Tibial artery (tissue), 4 donors: ENCODE data around the gene NOXA1.
"Not testable (repeated sequence)": the region's sequence is repeated elsewhere in the genome, so short reads cannot be mapped to it uniquely, and the experiment has no call there.

Source experiments
- DNase-seq, 2 donors: peaks; one replicate each; pipeline ENCODE4 v3.0.0-alpha.2; 2019
- H3K27ac ChIP-seq, 2 donors: fragments of 200-600 bp; sonication (generic) in 1 of 2; 1 replicate in 1 of 2; 2 replicates in 1 of 2; pipeline ENCODE4 v1.5.1; 2018 to 2019; ENCODE audit warnings: mild to moderate bottlenecking in 1 of 2
- H3K27me3 ChIP-seq, 2 donors: fragments of 200-600 bp; sonication (generic) in 1 of 2; one replicate each; pipeline versions ENCODE4 v1.5.1 to v1.6.0; 2016 to 2019
- H3K36me3 ChIP-seq, 3 donors: fragments of 200-600 bp; sonication (generic) in 2 of 3; one replicate each; pipeline ENCODE4 v1.5.1; 2016 to 2019; ENCODE audit warnings: mild to moderate bottlenecking in 2 of 3
- H3K4me1 ChIP-seq, 4 donors: fragments of 200-600 bp; sonication (generic) in 2 of 4; 1 replicate in 3 of 4; 2 replicates in 1 of 4; pipeline ENCODE4 v1.5.1; 2016 to 2019
- H3K4me3 ChIP-seq, 2 donors: fragments of 200-600 bp; sonication (generic) in 1 of 2; 1 replicate in 1 of 2; 2 replicates in 1 of 2; pipeline ENCODE4 v1.5.1; 2018 to 2019; ENCODE audit warnings: mild to moderate bottlenecking in 2 of 2
- H3K9me3 ChIP-seq, 3 donors: fragments of 200-600 bp; sonication (generic) in 1 of 3; one replicate each; pipeline ENCODE4 v1.5.1; 2016 to 2019
- CTCF ChIP-seq, 2 experiments: fragments of 200-600 bp in 1 of 2; fragments of 450-650 bp in 1 of 2; IDR thresholded peaks; one replicate each; pipeline ENCODE4 v1.5.1; 2017 to 2019; ENCODE audit warnings: antibody characterized with exemption in 2 of 2, mild to moderate bottlenecking in 1 of 2, moderate library complexity in 1 of 2
- intact Hi-C: fragments of 100-400 bp; cut with DNase I; formaldehyde crosslinking; loops from one replicate; pipeline ENCODE4 v1.15.0; 2023; ENCODE audit warnings: low total_unique reads

The NOXA1 gene

GRCh38 chr9:137464291-137464999 is 41.3 kb downstream of the NOXA1 start:
- no peak for TF ChIP-seq CTCF (IDR thresholded peaks at IDR 0.05)
- no peaks in the 10 kb centered on the region for H3K9me3 ChIP-seq
- no peak overlapping the region for H3K27ac ChIP-seq
- H3K4me1 ChIP-seq = peaks cover 4 to 9% (median 6%) of the 10 kb centered on the region in 4 donors
- intact Hi-C loops = loop anchor here (10.0 kb wide), 1 partner anchor 70 kb away; no protein-coding TSS in a partner anchor
- H3K36me3 ChIP-seq = peaks cover 0 to 41% (median 0%) of the 10 kb centered on the region in 3 donors
- H3K4me3 ChIP-seq = no peak overlapping the region
- peak in 1 of 2 donors; percentile 63 for DNase-seq
- H3K27me3 ChIP-seq = no peaks in the 10 kb centered on the region

- DNase-seq = peak in 1 of 2 donors; percentile 62
- H3K27ac ChIP-seq = no peak overlapping the region
- peaks cover 0 to 2% (median under 1%) of the 10 kb centered on the region in 4 donors for H3K4me1 ChIP-seq
- intact Hi-C loops = loop anchor here (10.0 kb wide), 1 partner anchor 70 kb away; no protein-coding TSS in a partner anchor
- H3K36me3 ChIP-seq = peaks cover 0 to 41% (median 0%) of the 10 kb centered on the region in 3 donors
- no peak for TF ChIP-seq CTCF (IDR thresholded peaks at IDR 0.05)
- H3K27me3 ChIP-seq = no peaks in the 10 kb centered on the region
- no peaks in the 10 kb centered on the region for H3K9me3 ChIP-seq
- H3K4me3 ChIP-seq = no peak overlapping the region
Measured at GRCh38 chr9:137465000-137465719, 42.0 kb downstream of the NOXA1 start.

- H3K4me1 ChIP-seq = no peaks in the 10 kb centered on the region
- H3K9me3 ChIP-seq = no peaks in the 10 kb centered on the region
- H3K27ac ChIP-seq = no peak overlapping the region
- H3K27me3 ChIP-seq = no peaks in the 10 kb centered on the region
- H3K36me3 ChIP-seq = peaks cover 0 to 41% (median 0%) of the 10 kb centered on the region in 3 donors
- no peak for TF ChIP-seq CTCF (IDR thresholded peaks at IDR 0.05)
- intact Hi-C loops = loop anchor here (10.0 kb wide), 1 partner anchor 69 kb away; no protein-coding TSS in a partner anchor
- H3K4me3 ChIP-seq = no peak overlapping the region
- DNase-seq = peak in 1 of 2 donors; percentile 48
Measured at GRCh38 chr9:137465720-137466388, 42.7 kb downstream of the NOXA1 start.

- H3K27ac ChIP-seq, H3K4me1 ChIP-seq, H3K27me3 ChIP-seq, H3K9me3 ChIP-seq, H3K4me3 ChIP-seq: not testable (repeated sequence)
- intact Hi-C loops = loop anchor here (10.0 kb wide), 1 partner anchor 68 kb away; no protein-coding TSS in a partner anchor
- peaks cover 0 to 34% (median 0%) of the 10 kb centered on the region in 3 donors for H3K36me3 ChIP-seq
- peak in 1 of 2 donors; percentile 53 for DNase-seq
Measured at GRCh38 chr9:137466389-137467085, 43.3 kb downstream of the NOXA1 start.

- no peaks in the 10 kb centered on the region for H3K27me3 ChIP-seq
- no peak for TF ChIP-seq CTCF (IDR thresholded peaks at IDR 0.05)
- peaks cover 0 to 27% (median 0%) of the 10 kb centered on the region in 3 donors for H3K36me3 ChIP-seq
- no peaks in the 10 kb centered on the region for H3K9me3 ChIP-seq
- intact Hi-C loops = loop anchor here (10.0 kb wide), 1 partner anchor 68 kb away; no protein-coding TSS in a partner anchor
- no peaks in the 10 kb centered on the region for H3K4me1 ChIP-seq
- no peak overlapping the region for H3K27ac ChIP-seq
- H3K4me3 ChIP-seq = no peak overlapping the region
- peak in 1 of 2 donors; percentile 54 for DNase-seq
Measured at GRCh38 chr9:137467161-137467581, 44.0 kb downstream of the NOXA1 start.
